CD1c-positive myeloid dendritic cell (primary cell): ENCODE data around the gene SLC25A12.
A peak's percentile ranks its signal among the peaks of the same experiment; 100 is the strongest.
"Not testable (repeated sequence)": the region's sequence is repeated elsewhere in the genome, so short reads cannot be mapped to it uniquely, and the experiment has no call there.

Source experiments
- DNase-seq: peaks from one replicate; pipeline ENCODE4 v3.0.0-alpha.2; 2016; ENCODE audit errors: extremely low spot score

The SLC25A12 gene

GRCh38 chr2:171792157-171792556 lies 101.9 kb downstream of the SLC25A12 start:
- no peak for DNase-seq

DNA sequence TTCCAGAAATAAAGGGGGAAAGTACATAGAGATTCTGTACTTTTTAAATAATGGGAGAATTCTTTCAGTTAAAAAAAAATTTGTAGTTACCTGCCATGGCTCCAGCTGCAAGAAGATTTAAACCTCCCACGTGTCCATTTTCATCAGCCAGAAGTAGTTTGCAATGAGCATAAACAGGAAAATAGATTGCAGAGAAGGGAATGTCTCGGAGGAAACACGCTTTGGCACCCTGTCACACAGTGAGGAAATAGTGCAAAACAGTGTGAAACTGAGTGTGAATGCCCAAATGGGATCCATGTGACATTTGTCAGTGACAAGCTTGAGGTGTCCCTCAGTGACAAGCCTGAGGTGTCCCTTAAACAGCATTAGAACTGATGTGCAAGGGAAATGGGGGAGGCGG lies 102.7 kb downstream of the SLC25A12 start:
- DNase-seq = no peak

GRCh38 chr2:171789956-171790355 lies 104.1 kb downstream of the SLC25A12 start:
- no peak for DNase-seq

- DNase-seq = peak; percentile 29
These were observed 105.6 kb downstream of the SLC25A12 start for GRCh38 chr2:171788316-171788993.

DNA sequence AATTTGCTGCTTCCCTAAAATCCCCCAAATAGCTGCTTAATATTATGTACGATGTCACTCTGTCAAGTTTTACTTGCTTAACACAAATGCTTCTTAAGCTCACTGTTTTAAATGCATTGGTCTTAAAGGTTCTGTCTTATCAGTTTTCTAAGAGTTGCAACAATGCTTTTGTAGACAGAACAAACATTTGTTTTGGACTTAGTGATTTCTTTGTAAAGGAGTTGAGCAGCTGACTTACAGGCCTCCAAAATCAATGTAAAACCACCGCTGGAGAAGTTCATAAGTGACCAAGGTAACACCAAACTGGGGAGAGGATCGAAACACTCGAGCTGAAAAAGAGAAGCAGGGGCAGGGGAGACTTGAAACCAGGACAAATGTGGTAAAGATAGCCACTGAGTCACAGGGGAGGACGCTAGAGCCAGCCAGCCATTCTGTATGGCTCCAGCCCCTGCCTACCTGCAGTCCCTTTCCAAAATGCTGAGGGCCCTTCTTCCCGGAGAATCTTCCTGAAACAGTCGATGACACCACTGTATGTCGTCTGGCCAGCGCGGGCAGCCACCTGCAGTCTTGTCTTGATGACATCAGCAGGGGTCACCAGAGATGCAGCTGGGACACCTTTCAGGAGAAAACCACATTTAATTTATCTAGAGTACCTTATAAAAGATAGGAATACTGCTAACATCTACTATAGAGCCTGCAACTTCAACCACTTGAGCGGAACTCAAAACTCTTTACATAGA lies 106.5 kb downstream of the SLC25A12 start:
- no peak for DNase-seq

DNA sequence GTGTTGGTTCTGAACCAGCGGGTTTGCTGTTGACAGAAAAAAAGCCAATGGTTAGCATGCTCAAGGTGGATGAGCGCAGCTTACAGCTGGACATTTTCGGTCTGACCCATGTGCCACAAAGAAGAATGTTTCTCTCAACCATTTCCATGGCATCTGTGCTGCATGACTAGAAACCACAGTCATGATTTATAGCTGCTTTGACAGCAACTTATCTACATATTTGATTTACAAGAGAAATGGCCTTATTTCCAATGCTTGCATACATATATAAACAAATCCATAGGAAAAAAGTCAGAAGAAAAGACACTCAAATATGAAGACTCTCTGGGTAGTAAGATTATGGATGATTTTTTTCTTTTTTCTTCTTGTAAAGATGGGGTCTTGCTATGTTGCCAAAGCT lies 108.6 kb downstream of the SLC25A12 start:
- no peak for DNase-seq

GRCh38 chr2:171778515-171778914 lies 115.5 kb downstream of the SLC25A12 start:
- DNase-seq = no peak

DNA sequence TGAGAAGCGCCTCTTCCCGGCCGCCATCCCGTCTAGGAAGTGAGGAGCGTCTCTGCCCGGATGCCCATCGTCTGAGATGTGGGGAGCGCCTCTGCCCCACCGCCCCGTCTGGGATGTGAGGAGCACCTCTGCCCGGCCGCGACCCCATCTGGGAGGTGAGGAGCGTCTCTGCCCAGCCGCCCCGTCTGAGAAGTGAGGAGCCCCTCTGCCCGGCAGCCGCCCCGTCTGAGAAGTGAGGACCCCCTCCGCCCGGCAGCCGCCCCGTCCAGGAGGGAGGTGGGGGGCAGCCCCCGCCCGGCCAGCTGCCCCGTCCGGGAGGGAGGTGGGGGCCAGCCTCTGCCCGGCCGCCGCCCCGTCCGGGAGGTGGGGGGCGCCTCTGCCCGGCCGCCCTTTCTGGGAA lies 119.5 kb downstream of the SLC25A12 start:
- not testable (repeated sequence) for DNase-seq

DNA sequence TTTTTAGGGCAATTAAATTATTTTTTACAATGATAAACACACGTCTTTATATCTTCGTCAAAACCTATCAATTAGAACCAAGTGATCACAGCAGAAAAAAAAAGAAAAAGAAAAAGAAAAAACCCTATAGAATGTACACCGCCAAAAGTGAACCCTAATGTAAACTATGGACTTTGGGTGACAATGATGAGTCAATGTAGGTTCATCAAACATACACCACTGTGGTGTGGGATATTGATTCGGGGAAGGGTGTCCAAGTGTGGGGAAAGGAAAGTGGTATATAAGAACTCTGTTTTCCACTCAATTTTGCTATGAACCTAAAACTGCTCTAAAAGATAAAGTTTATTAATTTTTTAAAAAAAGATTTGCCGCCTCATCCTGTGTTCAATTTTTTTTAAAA lies 121.7 kb downstream of the SLC25A12 start:
- no peak for DNase-seq

- DNase-seq = no peak
These were observed 122.6 kb downstream of the SLC25A12 start for GRCh38 chr2:171771463-171771862.

DNA sequence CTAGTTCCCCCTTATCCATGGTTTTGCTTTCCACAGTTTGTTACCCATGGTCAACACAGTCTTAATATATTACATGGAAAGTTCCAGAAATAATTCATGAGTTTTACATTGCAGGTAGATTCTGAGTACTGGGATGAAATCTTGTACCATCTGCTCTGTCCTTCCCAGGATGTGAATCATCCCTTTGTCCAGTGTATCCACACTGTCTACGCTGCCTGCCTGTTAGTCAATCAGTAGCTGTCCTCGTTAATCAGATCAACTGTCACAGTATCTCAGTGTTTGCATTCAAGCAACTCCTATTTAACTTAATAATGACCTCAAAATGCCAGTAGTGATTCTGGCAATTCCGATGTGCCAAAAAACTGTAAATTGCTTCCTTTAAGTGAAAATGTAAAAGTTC lies 130.4 kb downstream of the SLC25A12 start:
- DNase-seq = no peak

DNA sequence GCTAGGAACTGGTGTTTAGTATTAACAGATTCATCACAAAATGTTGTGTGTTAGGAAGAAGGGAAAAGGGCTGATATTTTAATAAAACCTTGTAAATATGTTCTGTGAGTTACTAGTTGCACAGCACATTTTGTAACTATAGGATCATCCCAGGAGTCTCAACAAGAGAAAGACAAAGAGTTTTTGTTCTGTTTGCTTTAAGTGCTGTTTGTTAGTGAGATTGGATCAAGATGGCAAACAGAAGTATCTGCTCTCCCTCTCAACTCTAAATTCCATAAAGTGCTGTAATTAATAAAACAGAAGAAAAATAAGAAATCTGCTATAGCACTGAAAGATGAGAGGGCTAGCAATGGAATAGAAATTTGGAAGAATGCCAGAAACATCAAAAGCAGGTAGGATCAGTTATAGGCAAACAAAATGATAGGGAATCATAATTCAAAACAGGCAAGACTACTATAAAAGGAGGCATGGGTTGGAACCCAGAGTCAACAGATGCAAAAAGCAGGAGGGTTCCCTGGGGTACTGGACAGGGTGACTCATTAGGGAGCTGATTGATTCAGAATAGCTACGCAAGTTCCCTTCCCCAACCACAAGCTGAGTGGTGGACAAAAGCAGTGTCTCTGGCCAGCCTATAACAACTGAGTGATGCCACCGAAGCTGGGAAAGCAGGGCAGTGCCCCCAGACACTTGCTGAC lies 131.0 kb downstream of the SLC25A12 start:
- no peak for DNase-seq

DNA sequence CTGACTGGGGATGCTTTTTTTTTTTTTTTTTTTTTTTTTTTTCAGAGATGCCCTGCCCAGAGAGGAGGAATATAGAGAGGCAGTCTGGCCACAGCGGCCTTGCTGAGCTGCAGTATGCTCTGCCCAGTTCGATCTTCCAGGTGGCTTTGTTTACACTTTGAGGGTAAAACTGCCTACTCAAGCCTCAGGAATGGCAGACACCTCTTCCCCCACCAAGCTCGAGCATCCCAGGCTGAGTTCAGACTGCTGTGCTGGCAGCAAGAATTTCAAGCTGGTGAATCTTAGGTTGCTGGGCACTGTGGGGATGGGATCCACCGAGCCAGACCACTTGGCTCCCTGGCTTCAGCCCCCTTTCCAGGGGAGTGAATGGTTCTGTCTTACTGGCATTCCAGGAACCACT lies 132.9 kb downstream of the SLC25A12 start:
- not testable (repeated sequence) for DNase-seq

GRCh38 chr2:171758762-171759161 lies 135.3 kb downstream of the SLC25A12 start:
- DNase-seq = not testable (repeated sequence)

DNA sequence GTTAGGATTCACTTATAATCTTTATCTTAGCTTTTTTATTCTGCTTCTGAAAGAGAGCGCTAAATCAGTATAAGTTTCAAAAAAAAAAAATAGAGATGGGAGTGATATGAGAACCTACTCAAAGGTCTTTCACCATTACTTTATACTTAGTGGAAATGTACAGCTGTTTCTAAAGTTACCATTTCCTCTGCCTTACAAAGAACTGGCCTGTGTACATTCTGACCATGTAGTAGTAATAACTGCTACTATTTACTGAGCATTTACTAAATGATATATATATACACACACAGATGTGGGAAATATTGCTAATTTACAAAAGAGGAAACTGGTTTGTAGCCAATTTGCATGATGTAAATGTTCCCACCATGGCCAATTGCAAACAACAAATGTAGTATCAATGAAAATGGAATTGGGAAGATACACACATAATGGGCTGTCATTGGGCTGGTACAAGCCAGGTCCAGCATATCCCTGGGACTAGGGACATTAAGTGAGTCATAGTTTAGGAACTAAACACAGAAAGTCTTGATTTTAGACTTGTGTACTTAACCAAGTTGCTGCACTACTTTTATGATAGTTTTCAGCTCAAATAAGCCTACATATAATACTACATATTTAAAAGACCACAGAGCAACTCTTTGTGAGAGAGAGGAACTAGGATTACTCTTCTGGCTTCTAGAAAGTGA lies 139.6 kb downstream of the SLC25A12 start:
- DNase-seq = no peak

DNA sequence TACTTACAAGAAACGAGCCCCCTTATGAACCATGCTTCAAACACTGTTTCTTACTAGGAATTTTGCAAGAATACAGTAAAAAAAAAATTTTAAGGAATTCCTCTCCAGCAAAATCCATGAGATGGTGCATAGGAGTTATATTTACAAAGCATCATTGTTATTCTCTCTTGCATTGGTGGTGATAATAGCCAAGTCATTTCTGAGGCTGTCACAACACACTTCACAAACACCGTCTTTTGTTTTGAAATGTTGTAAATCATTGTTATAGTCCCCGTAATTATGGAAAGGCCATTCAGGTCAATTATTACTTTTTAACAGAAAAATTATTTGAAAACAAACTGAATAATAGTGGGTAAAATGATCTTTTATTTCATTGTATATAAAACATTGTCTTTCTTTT lies 146.7 kb downstream of the SLC25A12 start:
- no peak for DNase-seq

GRCh38 chr2:171745806-171746205 lies 148.2 kb downstream of the SLC25A12 start:
- no peak for DNase-seq

DNA sequence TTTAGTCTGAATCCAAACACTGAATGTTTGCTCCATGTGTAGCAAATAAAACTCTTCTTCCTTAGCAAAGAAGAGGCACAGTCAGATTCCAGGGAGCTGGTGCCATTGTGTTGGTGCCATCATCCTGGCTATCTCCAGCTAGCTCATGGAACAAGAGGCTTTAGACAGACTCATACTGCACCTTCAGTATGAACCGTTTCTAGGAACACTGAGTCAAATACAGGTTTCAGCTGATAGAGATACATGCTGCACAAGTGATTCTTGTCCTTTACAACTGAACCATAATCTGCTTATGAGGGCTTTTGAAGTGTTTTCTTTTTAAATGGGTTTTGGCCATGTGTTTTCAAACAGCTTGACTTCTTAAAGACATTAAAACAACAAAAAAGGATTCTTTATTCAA lies 148.9 kb downstream of the SLC25A12 start:
- DNase-seq = no peak

DNA sequence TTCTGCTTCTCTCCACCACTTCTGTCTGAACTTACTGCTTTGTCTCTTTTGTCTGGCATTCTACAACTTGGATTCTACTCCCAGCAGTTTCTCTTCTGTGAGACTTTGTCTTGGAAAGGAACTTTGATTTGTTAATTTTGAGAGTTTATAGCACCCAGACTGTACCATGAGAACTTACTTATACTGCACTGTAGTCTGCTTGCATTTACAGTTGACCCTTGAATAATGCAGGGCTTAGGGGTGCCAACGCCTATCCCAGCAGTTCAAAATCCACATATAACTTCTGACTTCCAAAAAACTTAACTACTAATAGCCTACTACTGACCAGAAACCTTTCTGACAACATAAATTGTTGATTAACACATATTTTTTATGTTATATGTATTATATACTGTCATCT lies 151.3 kb downstream of the SLC25A12 start:
- no peak for DNase-seq

- no peak for DNase-seq
These were observed 152.9 kb downstream of the SLC25A12 start for GRCh38 chr2:171741189-171741588.

- no peak for DNase-seq
These were observed 157.9 kb downstream of the SLC25A12 start for GRCh38 chr2:171735991-171736710.
